HG03342 (cell line): Measurements from ENCODE around the gene MOSMO.
"Not testable (repeated sequence)": the region's sequence is repeated elsewhere in the genome, so short reads cannot be mapped to it uniquely, and the experiment has no call there.

Experiments used
- ATAC-seq: cut with Tn5 transposase; IDR thresholded peaks from one replicate; pipeline ENCODE4 v1.9.1; 2021; ENCODE audit warnings: mild to moderate bottlenecking, moderate library complexity; ENCODE audit not compliant: unreplicated experiment

Gene MOSMO

GRCh38 chr16:22035153-22035552 lies 27.2 kb downstream of the MOSMO start:
- no peak for ATAC-seq

- not testable (repeated sequence) for ATAC-seq
Measured at GRCh38 chr16:22043882-22044281, 36.0 kb downstream of the MOSMO start.

GRCh38 chr16:22045888-22046287 lies 38.0 kb downstream of the MOSMO start:
- not testable (repeated sequence) for ATAC-seq

- no peak for ATAC-seq
Measured at GRCh38 chr16:22050963-22051362, 43.1 kb downstream of the MOSMO start.

GRCh38 chr16:22052980-22053379 lies 45.1 kb downstream of the MOSMO start:
- no peak for ATAC-seq

GRCh38 chr16:22053921-22054341 lies 46.0 kb downstream of the MOSMO start:
- no peak for ATAC-seq

GRCh38 chr16:22054847-22055590 lies 47.1 kb downstream of the MOSMO start:
- no peak for ATAC-seq

- no peak for ATAC-seq
Measured at GRCh38 chr16:22055881-22056280, 48.0 kb downstream of the MOSMO start.

- no peak for ATAC-seq
Measured at GRCh38 chr16:22063888-22064467, 56.1 kb downstream of the MOSMO start.

GRCh38 chr16:22065252-22065651 lies 57.3 kb downstream of the MOSMO start:
- ATAC-seq = no peak

- ATAC-seq = no peak
Measured at GRCh38 chr16:22070361-22071330, 62.7 kb downstream of the MOSMO start.

- ATAC-seq = no peak
Measured at GRCh38 chr16:22071331-22071910, 63.5 kb downstream of the MOSMO start.

GRCh38 chr16:22073350-22073749 lies 65.4 kb downstream of the MOSMO start:
- ATAC-seq = no peak

GRCh38 chr16:22075043-22075757 lies 67.3 kb downstream of the MOSMO start:
- ATAC-seq = no peak

GRCh38 chr16:22075776-22076175 lies 67.9 kb downstream of the MOSMO start:
- no peak for ATAC-seq

GRCh38 chr16:22077700-22078313 lies 69.9 kb downstream of the MOSMO start:
- ATAC-seq = no peak

GRCh38 chr16:22078656-22079055 lies 70.7 kb downstream of the MOSMO start:
- ATAC-seq = no peak

GRCh38 chr16:22081050-22081449 lies 73.1 kb downstream of the MOSMO start:
- no peak for ATAC-seq

- no peak for ATAC-seq
Measured at GRCh38 chr16:22086440-22086839, 78.5 kb downstream of the MOSMO start.

- no peak for ATAC-seq
Measured at GRCh38 chr16:22088642-22089041, 80.7 kb downstream of the MOSMO start.
